ENCODE measurements around the gene VWA3B.

VWA3B gene

DNA sequence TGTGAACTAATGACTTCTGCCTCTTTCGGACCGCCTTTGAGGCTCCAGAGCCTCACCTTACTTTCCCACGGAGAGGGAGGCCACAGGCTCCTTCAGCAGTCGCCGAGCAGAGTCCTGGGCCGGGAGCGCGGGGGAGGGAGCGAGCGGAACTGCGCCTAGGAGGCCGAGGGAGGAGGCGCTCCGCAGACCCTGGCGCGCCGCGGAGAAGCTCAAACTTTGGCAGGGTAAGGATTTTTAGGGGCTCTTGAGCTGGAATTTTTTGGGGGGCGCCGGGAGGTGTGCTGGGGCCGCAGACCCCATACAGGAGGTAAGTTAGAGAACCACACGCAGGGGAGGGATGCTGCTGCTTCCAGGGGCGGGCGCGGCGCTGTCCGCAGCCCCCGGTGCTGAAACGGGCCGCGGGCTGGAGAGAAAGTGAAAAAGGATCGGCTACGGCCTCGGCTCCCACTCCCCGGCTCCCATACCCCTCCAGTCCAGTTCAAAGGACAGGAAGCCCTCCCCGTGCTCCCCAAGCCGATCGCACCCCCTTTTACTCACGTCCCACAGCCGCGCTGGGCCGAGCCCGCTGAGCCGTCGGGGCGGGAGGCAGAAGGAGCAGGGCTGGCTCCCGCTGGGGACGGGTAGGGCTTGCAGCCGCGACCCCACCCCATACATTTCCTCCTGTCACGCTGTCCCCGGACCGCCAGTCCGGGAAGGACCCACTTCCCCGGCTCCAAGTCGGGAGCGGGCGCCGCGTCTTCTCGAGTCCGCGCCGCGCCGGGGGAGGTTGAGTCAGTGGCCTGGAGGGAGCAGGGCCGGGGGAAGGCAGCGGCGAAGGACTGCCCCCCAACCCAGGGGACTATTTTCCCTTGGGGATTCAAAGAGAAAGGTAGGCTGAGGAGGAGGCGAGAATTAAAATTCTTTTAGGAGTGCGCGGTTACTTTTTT, 259.6 kb downstream of the VWA3B start, which contains the start of gene CNGA3:
TSS of gene CNGA3 (plus strand) at position 146 of the 926 bp plus-strand sequence. CDS start 23,520 bp downstream, outside the sequence.
- DNase-seq, result no peak

DNA sequence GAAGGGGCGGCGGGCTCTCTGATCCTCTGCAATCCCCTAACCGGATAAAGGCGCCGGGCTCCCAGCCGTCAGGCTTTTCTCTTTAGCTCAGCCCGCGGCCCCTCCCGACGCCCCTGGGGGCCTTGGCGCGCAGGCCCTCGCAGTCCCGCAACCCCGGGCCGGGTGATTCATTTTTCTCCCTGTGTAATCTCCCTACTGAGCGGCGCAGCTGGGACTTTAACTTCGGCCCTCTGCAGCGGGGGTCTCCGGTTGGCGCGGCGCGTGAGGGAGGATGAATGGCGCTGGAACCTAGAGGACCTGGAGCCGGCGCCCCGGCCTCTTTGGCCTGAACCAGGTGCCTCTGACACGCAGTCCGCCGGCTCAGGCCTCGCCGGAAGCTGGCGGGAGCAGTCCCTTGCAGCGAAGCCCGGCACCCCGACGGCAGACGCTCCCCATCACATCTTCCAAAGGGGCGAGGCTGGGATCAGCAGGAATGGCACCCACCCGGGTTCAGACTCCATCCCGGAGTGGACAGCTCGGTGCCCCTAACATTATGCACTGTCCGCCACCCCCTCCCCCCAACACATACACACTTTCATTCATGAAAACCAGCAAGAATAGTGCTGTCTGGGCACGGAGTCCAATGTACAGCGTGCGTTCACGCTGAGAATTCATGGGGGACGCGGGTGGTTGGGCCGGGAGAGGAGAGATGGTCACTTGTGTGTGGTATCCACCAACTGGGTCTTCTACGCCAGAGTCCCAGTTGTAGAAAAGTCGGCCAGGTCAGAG, 260.5 kb downstream of the VWA3B start:
- no peak for DNase-seq

- no peak for DNase-seq
These were observed 261.1 kb downstream of the VWA3B start for GRCh38 chr2:98348066-98348561.

GRCh38 chr2:98350411-98350810, 263.4 kb downstream of the VWA3B start:
- no peak for DNase-seq

GRCh38 chr2:98355881-98356280, 268.9 kb downstream of the VWA3B start:
- DNase-seq, result no peak

DNA sequence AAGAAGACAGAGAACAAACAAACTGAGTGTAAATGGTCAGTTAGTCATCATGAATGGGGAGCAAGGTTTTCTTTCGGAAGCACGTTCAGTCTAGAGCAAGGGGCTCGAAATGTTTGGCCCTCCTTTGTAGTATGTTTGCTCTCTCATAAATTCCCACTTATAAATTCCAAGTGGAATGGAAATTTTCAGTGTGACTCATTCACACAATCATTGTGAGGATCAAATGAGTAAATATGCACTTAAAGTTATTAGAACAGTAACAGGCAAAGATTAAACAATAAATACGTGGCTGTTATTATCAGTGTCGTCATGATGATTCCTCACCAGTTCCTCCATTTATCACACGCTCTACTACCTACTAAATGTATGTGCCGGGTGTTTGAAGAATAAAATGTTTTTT, 269.8 kb downstream of the VWA3B start:
- DNase-seq, result no peak

- DNase-seq, result no peak
These were observed 270.9 kb downstream of the VWA3B start for GRCh38 chr2:98357849-98358248.

DNA sequence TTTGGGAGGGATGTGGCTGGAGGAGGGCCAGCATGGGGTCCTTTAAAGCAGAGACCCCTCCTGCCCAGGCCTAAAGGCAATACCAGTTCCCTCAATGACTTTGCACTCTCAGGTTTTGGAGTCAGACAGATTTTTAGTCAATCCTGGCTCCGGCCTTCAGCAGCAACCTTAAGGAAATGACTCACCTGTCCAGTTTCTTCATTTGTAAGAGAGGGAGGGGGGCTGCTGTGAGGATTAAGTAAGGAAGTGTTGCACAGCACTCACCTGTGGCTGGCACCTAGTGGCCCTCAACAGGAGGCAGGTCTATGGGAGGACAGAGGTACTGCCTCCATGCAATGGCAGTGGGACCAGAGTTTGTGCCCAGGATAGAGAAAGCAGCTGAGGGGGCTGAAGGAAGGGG, 273.0 kb downstream of the VWA3B start:
- no peak for DNase-seq

Measured in 8988T (cell line).